NCI-H69 (cell line): ENCODE measurements around the gene FDPS.
"Not testable (repeated sequence)": the region's sequence is repeated elsewhere in the genome, so short reads cannot be mapped to it uniquely, and the experiment has no call there.

Source experiments
- DNase-seq: peaks from one replicate; lab custom pipeline; 2025; lab: John Stamatoyannopoulos, UW

Gene FDPS

DNA sequence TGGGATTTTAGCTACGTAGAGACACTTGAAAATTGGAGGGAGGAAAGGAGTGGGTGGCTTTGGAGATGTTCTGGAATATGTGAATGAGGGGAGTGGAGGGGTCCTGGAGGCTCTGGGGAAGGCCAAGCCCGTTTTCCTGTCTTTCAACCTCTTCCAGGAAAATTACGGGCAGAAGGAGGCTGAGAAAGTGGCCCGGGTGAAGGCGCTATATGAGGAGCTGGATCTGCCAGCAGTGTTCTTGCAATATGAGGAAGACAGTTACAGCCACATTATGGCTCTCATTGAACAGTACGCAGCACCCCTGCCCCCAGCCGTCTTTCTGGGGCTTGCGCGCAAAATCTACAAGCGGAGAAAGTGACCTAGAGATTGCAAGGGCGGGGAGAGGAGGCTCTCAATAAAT, 11.6 kb downstream of the FDPS start:
- DNase-seq, result no peak

DNA sequence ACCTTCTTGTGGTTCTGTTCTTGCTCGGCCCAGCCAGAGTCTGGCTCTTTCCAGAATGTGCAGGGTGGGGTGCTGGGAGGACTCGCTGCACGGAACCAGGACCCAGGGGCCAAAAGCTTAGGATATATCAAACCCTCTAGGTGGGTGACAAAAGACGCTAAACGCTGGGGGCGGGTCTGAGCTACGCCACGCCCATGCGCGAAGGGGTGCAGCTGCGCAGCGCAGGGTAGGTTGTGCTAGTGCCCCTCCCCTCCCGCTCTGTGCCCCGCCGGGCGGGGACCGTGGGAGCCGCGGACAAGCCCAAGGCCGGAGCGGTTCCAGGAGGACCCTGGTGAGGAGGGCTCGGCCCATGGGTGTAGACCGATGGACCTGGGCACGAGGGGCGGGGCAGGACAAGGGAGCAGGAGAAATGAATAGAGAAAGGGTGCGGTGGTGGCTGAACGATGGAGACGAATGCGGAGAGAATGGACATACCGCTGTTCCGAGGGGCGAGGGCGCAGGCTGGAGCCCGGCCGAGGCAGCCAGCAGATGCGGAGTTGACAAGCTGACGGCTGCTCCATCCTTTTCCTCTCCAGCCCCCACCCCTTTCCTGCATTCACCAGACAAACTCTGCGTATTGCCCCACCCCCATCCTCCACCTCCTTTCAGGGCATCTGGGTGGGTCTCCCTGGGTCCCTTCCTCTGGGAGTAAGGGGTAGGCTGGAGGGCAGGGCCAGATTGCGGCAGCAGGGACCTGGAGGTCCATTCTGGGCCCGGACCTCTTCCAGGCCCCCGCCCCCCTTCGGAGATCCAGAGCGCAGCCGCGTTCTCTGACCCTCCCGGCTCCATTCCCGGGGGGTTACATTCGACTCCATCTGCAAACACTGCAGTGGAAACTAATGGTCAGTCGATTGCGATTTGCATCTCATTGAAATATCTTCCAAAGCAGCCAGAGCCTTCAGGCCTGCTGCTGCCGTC, 12.3 kb downstream of the FDPS start, which contains the start of gene RUSC1:
RUSC1 (plus strand) TSS at position 234 of the 957 bp plus-strand sequence. CDS start 880 bp downstream, outside the sequence.
- DNase-seq, result peak; percentile 89

DNA sequence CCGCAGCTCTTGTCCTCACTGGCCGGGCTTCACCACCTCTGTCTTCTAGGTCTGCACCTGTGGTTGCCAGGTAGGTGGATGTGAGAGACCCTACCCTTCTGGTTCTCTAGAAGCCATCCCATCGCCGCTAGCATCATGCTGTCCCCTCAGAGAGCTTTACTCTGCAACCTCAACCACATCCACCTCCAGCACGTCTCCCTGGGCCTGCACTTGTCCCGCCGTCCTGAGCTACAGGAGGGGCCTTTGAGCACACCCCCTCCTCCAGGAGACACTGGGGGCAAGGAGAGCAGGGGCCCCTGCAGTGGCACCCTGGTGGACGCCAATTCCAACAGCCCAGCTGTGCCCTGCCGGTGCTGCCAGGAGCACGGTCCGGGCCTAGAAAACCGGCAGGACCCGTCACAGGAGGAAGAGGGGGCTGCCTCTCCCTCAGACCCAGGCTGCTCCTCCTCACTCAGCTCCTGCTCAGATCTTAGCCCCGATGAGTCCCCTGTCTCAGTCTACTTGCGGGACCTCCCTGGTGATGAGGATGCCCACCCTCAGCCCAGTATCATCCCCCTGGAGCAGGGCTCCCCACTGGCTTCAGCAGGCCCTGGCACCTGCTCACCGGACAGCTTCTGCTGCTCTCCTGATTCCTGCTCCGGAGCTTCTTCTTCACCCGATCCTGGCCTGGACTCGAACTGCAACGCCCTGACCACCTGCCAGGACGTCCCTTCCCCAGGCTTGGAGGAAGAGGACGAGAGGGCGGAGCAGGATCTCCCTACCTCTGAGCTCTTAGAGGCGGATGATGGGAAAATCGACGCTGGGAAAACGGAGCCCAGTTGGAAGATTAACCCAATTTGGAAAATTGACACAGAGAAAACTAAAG, 13.2 kb downstream of the FDPS start:
- DNase-seq, result peak; percentile 37

DNA sequence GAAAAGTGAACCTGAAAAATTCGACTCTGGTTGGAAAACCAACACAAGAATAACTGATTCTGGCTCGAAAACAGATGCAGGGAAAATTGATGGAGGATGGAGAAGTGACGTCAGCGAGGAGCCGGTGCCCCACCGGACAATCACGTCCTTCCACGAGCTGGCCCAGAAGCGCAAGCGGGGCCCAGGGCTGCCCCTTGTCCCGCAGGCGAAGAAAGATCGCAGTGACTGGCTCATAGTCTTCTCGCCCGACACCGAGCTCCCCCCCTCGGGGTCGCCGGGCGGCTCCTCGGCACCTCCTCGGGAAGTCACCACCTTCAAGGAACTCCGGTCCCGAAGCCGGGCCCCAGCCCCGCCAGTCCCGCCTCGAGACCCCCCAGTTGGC, 13.9 kb downstream of the FDPS start:
- peak; percentile 58 for DNase-seq

DNA sequence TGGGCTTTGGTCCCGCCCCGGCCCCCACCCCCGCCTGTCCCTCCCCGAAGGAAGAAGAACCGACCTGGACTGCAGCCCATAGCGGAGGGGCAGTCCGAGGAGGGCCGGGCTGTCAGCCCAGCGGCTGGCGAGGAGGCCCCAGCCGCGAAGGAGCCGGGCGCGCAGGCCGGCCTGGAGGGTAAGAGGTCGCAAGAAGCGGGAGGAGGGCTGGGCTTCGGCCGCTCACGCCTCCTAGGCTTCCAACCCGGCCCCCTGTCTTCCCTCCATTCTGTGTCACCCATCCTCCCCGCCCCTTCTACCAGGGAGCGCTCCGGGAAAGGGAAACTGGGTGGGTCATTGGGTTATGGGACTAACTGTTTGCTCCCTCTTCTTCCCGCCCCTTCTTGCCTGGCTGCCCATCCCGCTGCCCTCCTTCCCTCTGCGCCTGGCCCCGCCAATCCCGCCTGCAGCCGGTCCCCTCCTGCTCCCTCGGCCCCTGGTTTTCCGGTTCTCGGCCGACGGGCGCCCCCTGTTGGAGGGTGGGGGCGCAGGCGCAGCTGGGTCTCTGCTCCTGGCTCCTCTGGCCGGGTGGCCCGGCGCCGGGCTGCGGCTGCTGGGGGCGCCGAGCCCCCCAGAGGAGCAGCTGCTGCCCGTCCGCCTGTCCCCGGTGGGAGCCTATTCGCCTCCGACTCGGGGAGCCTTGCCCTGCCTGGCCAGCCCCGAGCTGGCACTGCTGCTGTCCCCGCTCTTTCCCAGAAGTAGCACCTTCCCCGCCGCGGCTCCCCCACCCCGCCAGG, 14.5 kb downstream of the FDPS start:
- peak; percentile 91 for DNase-seq

DNA sequence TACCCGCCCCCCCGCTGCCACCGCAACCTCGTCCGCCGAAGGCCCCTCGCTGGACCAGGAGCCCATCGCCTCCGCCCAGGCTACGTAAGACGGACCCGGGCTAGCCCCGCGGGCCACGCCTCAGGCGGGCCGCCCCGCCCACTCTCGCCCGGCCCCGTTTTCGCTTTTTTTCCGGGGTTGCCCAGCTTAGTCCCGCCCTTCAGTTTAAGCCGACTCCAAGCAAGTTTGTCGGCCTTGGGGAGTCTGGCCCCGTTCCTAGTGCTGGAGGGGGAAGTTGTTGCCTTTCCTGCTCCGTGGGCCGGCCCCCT, 15.0 kb downstream of the FDPS start:
- DNase-seq, result peak; percentile 89

DNA sequence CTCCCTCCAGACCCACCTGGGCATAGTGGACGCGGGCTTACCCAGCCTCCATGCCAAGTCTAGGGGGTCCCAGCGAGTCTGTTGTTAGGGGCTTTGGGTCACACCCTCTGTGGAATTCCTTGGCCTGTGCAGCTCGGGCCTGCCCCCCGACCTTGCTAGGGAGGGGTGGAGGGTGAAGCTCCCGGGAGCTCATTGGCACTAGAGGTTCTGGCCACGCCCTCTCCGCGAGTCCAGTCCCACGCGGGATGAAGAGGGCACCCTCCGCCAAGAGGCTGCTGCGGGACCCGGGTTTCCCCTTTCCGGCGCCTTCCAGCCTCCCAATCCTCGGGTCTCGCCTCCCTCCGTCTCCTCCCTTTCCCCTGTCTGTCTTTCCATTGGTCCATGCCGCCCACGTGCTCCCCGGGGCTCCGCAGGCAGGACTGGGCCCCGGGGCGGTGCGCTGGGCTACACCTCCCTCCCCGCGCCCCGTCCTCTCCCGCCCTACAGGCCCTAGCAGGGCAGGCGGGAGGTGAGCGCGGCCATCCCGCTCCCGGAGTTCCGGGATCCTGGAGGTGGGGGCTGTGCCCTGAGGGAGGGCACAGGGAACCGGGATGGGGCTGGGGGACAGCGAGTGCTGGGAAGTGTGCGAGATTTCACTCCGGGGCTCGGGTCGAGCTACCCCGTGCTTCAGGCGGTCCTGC, 15.5 kb downstream of the FDPS start:
- peak; percentile 98 for DNase-seq

DNA sequence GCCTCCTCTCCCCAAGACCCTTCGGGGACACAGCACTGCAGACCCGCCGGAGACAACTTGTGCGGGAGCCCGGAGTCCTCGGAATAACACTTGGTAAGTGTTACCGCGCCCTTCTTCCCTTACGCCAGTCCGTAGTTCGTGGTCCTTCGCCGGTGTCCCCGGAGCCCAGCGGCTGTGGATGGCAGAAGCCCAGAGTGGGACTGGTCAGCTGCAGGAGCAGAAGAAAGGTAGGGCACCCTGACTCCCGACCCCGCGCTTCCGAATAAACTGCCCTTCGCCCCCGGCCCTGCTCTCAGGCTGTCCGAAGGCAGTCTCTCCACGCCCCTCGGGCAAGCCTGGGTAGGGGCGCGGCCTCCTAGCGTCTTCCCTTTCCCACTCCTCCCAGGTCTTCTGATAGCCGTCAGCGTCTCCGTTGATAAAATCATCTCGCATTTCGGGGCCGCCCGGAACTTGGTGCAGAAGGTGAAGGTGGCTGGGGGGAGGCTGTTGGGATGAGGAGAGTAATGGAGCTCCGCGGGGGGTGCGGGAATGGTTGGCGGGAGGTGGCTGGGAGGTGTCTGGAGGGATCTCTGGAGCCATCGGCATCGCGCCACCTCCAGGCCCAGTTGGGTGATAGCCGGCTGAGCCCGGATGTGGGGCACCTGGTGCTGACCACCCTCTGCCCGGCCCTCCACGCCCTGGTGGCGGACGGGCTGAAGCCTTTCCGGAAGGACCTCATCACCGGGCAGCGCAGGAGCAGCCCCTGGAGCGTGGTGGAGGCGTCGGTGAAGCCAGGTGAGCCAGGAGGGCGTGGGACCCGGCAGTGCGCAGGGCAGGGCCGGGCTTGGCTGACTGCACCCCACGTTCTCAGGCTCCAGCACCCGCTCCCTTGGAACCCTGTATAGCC, 16.3 kb downstream of the FDPS start:
- DNase-seq, result peak; percentile 83

DNA sequence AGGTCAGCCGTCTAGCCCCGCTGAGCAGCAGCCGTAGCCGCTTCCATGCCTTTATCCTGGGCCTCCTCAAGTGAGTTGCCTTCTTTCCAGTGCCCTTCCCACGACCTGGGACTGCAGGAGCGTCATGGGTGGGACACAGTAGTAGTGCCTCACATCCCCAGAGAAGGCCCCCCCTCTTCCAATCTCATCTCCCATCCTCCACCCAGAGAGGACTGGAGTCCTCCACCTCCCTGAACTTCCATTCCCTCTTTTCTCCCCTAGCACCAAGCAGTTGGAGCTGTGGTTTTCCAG, 16.9 kb downstream of the FDPS start:
- no peak for DNase-seq

DNA sequence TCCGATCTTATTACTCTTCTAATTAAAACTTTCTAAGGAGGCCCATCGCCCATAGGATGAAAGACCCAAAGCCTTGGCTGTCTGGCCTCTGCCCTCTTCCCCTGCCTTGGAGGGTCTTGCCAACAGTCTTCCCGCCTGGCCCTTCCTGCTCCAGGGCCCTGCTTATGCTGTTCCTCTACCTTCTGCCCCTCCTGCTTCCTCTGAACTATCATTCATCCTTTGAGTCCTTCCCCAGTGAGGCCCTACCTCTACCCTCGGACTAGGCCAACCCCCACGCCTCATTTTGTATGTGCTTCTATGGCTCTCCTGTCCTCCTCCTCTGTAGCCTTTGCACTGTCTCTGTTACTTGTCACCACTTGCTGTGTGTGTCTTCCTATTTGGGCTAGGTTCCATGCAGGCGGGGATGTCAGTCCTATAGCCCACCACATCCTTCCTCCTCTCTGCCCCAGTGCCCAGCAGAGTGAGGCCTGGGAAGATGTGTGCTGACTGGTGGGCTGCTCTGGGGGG, 17.4 kb downstream of the FDPS start:
- no peak for DNase-seq

DNA sequence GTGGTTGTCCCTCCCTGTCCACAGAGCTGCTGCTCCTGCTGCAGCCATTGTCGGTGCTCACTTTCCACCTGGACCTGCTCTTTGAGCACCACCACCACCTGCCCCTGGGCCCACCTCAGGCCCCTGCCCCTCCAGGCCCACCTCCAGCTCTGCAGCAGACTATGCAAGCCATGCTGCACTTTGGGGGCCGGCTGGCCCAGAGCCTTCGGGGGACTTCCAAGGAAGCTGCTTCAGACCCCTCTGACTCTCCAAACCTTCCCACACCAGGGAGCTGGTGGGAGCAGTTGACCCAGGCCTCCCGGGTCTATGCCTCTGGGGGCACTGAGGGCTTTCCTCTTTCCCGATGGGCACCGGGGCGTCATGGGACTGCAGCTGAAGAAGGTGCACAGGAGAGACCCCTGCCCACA, 18.0 kb downstream of the FDPS start:
- DNase-seq, result no peak

DNA sequence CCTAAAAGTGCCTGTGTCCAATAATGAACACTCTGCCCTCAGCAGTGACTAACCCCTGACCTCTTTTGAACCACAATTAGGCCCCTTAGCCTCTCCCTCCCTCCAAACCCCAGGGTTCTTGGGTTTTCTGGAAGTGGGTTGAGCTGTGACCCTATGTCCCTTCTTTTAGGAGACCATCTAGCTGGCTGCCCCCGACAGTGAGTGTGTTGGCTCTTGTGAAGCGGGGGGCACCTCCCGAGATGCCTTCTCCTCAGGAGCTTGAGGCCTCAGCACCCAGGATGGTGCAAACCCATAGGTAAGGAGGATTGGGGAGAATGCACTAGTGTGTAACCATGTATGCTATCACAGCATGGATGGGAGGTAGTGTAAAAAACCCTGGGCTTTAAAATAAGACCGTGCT, 19.3 kb downstream of the FDPS start:
- no peak for DNase-seq

DNA sequence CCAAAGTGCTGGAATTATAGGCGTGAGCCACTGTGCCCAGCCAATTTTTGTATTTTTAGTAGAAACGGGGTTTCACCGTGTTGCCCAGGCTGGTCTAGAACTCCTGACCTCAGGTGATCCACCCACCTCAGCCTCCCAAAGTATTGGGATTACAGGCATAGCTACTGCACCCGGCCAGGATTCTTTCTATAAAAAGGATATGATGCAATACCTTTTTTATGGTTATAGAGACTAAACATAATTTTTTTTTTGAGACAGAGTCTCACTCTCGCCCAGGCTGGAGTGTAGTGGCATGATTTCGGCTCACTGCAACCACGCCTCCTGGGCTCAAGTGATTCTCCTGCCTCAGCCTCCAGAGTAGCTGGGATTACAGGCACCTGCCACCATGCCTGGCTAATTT, 20.2 kb downstream of the FDPS start:
- not testable (repeated sequence) for DNase-seq

DNA sequence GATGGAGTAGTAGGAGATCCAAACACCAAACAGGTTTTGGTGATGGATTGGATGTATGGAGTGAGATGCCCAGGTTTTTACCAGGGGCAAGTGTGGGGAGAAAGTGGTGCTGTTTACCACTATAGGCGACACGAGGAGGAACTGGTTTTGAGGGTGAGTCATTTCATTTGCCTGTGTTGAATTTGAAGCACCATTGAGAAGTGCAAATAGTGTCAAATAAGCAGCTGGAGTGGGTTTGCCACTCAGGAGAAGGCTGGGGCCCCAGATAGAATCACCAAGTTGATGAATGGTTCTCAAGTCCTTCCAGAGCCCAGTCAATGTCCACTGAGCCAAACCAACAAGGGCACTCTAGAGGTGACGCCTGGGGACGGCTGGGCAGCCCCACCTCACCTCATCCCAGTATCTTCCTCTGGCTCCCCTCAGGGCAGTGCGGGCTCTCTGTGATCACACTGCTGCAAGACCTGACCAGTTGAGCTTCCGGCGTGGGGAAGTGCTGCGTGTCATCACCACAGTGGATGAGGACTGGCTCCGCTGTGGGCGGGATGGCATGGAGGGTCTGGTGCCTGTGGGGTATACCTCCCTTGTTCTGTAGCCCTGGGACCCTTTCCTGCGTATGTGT, 21.4 kb downstream of the FDPS start:
- DNase-seq, result no peak

DNA sequence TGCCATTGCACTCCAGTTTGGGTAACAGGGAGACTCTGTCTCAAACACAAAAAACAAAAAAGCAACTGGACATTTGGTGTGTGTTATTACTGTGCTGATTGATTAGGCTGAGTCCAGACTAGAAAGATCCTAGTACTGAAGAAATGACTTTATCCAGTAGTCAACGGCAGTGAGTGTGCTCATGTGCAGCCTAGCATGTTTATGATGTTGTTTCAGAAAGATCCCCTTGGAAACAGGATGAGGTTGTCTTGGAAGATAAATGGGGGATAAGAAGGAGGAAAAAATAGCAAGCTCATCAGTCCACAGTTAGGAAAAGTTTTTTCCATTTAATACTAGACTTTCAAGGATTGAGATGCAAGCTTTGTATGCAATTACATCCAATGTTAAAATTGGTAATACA, 26.3 kb downstream of the FDPS start:
- DNase-seq, result no peak

DNA sequence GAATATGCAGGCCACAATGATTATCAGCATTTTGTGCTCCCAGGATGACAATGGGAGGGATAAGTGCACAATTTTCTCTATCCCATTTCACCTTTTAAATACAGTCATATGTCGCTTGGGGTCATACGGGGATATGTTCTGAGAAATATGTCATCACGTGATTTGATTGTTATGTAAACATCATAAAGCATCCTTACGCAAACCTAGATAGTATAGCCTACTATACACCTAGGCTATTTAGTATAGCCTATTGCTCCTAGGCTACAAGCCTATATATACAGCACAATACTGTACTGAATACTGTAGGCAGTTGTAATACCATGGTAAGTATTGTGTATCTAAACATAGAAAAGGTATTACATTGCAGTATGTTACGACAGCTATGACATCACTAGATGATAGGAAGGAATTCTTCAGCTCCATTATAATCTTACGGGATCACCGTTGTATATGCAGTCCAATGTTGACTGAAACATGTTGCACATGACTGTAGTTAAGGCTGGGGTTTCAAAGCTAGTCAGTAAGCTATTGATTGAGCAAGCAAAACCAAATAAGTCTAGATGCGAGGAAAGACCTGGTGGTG, 30.9 kb downstream of the FDPS start:
- no peak for DNase-seq

DNA sequence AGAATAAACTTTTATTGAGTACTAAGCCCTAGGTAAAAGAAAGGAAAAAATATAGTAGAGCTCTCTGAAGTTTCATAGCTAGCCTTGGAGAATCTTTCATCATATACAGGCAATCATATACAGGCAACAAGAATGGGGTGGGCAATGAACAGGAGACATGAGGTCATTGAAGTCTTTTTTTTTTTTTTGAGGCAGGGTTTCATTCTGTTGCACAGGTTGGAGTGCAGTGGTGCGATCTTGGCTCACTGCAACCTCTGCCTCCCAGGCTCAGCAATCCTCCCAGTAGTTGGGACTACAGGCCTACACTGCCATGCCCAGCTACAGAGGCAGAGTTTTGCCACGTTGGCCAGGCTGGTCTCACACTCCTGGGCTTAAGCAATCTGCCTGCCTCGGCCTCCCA, 34.2 kb downstream of the FDPS start:
- DNase-seq, result no peak

DNA sequence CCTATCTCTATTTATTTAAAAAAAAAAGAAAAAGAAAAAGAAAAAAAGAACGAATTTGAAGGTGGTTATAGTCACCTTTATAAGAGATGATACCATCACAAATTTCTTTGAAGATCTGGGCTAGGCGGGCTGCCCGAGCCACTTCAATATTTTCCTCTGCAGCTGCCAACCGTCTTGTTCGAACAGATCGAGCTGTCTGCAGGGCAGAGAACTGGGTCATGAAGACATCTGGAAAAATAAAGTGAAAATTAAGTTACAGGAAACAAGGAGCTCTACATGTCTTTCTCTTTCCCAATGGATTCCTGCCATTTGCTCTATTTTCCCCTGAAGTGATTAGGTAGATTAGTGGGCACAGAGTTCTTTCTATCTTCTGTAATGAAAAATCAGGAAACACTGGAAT, 44.0 kb downstream of the FDPS start:
- DNase-seq, result no peak

DNA sequence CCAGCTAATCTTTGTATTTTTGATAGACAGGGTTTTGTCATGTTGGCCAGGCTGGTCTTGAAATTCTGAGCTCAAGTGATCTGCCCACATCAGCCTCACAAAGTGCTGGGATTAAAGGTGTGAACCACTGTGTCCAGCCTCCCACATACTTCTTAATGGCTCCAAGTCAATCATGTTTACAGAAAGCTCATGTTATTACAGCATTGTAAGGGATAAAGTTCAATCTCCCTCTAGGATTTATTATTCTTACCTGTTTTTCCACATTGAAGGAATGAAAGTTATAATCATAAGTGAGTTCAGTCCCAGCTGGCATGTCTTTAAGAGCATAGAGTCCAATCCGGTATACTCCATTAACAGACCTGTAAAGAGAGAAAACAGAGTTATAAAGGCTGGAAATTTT, 51.4 kb downstream of the FDPS start:
- DNase-seq, result no peak
